GM13977 (cell line): ENCODE measurements around the gene CACNA2D4.

Experiments
- DNase-seq: peaks from one replicate; pipeline ENCODE4 v3.0.0; 2012; ENCODE audit warnings: low spot score
- in situ Hi-C: fragments of 300-500 bp; cut with MboI; formaldehyde crosslinking; loops from one replicate; pipeline ENCODE4 v1.12.0; 2022; ENCODE audit warnings: low sequenced_read_pairs, low pct_unique_long_range_greater_than_20kb, mixed read lengths, inconsistent platforms; ENCODE audit not compliant: unreplicated experiment
- TF ChIP-seq, protein P1 (sequence below): IDR thresholded peaks from 2 replicates; pipeline ENCODE4 v1.5.1; 2012; ENCODE audit warnings: mild to moderate bottlenecking, control low read depth; ENCODE audit not compliant: insufficient read depth; ENCODE audit errors: extremely low read depth, missing control alignments

CACNA2D4 gene

DNA sequence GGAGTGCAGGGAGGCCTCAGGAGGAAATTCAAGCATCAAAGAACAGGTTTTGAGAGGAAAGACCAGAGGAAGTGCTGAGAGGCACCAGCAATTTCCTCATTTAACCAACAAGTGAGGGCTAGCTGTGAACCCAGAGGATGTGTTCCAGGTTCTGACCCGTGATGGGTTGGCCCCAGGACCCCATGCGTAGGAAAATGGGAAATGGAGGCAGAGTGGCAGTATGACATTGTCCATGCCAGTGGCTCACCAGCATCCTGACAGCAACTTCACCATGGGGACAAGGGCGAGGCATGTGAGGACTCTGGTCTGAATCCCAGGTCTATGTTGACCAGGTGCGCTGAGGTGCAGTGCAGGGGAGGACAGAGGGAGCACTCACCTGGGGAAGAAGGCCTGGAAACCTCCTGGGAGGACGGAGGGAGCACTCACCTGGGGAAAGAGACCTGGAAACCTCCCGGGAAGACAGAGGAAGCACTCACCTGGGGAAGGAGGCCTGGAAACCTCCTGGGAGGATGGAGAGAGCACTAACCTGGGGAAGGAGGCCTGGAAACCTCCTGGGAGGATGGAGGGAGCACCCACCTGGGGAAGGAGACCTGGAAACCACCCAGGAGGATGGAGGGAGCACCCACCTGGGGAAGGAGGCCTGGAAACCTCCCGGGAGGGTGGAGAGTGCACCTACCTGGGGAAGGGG, 6.7 kb upstream of the CACNA2D4 start:
- no peak for DNase-seq
- in situ Hi-C loops, result no loop called here
- TF ChIP-seq, protein P1, sequence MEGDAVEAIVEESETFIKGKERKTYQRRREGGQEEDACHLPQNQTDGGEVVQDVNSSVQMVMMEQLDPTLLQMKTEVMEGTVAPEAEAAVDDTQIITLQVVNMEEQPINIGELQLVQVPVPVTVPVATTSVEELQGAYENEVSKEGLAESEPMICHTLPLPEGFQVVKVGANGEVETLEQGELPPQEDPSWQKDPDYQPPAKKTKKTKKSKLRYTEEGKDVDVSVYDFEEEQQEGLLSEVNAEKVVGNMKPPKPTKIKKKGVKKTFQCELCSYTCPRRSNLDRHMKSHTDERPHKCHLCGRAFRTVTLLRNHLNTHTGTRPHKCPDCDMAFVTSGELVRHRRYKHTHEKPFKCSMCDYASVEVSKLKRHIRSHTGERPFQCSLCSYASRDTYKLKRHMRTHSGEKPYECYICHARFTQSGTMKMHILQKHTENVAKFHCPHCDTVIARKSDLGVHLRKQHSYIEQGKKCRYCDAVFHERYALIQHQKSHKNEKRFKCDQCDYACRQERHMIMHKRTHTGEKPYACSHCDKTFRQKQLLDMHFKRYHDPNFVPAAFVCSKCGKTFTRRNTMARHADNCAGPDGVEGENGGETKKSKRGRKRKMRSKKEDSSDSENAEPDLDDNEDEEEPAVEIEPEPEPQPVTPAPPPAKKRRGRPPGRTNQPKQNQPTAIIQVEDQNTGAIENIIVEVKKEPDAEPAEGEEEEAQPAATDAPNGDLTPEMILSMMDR, result no peak

- in situ Hi-C loops, result no loop called here
- no peak for DNase-seq
Measured at GRCh38 chr12:1922985-1923384, 4.5 kb upstream of the CACNA2D4 start.

GRCh38 chr12:1922075-1922709, 3.7 kb upstream of the CACNA2D4 start:
- DNase-seq, result no peak
- TF ChIP-seq, protein P1, result no peak
- in situ Hi-C loops, result no loop called here

More at GRCh38 chr12:1922985-1923384, 4.5 kb upstream of the CACNA2D4 start:
- TF ChIP-seq, protein P1, result no peak

DNA sequence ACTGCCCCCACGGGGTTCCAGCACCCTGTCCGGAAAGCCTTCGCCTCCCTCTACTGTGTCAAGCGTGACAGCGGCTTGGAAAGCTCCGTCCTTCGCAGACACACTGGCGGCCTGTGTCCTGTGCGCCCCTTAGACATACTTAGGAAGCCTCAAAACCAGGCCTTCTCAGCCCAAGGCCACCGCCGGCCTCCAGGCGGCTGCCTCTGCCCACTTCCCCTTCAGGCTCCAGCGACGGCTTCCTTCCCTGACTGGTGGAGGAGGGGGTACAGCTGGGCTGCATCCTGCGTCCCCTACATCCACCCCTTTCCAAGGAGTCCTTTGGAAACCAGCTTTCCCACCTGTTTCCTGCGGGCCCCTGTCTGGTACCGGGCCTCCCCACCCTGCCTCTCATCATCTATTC, 2.5 kb upstream of the CACNA2D4 start:
- in situ Hi-C loops, result no loop called here
- DNase-seq, result peak; percentile 17
- TF ChIP-seq, protein P1, result no peak

DNA sequence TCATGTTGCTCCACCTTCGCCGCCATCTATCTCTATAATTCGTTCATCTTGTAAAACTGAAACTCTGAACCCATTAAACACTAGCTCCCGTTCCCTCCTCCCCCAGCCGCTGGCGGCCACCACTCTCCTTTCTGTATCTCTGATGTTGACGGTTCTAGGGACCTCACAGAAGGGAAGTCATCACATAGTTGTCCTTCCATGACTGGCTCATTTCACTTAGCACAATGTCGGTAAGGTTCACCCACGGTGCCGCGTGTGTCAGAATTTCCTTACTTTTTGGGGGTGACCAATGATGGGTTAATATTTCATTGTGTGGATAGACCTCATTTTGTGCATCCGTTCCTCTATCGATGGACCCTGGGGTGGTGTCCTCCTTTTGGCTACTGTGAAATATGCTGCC, 2.0 kb upstream of the CACNA2D4 start:
- TF ChIP-seq, protein P1, result no peak
- in situ Hi-C loops, result no loop called here
- peak; percentile 3 for DNase-seq

DNA sequence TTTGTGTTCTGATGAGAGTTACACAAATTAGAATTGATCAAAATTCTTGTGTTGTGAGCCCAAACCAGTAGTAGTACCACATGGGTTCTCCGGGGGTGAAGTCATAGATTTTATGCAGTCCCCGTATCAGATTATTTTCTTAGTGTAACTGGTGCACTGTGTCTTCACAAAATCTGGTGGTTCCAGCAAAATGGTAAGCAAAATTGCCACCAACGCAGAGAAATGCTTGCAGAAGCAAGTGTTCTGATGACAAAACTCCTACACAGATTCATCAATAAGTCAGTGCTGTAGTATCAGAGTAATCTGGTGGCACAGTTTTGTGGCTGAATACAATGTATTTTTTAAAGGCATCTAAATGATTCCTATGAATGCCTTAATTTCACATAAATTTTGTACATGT, 1.3 kb upstream of the CACNA2D4 start:
- TF ChIP-seq, protein P1, result no peak
- no peak for DNase-seq
- in situ Hi-C loops, result no loop called here
